ENCODE data around the gene SNAP91. TPM values are rescaled to one million over a fixed set of nuclear protein-coding genes. Genes with fewer than 3 reads are reported as not detected.
A peak's percentile ranks its signal among the peaks of the same experiment; 100 is the strongest.
"Not testable (repeated sequence)": the region's sequence is repeated elsewhere in the genome, so short reads cannot be mapped to it uniquely, and the experiment has no call there.

Gene SNAP91
- total RNA-seq, 1 donor from 2014 or later = 0.72 TPM

DNA sequence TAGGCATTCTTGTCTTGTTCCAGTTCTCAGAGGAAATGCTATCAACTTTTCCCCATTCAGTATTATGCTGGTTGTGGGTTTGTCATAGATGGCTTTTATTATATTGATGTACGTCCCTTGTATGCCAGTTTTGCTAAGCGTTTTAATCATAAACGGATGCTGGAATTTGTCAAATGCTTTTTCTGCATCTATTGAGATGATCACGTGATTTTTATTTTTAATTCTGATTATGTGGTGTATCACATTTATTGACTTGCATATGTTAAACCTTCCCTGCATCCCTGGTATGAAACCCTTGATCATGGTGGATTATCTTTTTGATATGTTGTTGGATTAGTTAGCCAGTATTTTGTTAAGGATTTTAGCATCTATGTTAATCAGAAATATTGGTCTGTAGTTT lies 79.0 kb downstream of the SNAP91 start:
- DNase-seq (ENCODE audit: low spot score) = not testable (repeated sequence)

DNA sequence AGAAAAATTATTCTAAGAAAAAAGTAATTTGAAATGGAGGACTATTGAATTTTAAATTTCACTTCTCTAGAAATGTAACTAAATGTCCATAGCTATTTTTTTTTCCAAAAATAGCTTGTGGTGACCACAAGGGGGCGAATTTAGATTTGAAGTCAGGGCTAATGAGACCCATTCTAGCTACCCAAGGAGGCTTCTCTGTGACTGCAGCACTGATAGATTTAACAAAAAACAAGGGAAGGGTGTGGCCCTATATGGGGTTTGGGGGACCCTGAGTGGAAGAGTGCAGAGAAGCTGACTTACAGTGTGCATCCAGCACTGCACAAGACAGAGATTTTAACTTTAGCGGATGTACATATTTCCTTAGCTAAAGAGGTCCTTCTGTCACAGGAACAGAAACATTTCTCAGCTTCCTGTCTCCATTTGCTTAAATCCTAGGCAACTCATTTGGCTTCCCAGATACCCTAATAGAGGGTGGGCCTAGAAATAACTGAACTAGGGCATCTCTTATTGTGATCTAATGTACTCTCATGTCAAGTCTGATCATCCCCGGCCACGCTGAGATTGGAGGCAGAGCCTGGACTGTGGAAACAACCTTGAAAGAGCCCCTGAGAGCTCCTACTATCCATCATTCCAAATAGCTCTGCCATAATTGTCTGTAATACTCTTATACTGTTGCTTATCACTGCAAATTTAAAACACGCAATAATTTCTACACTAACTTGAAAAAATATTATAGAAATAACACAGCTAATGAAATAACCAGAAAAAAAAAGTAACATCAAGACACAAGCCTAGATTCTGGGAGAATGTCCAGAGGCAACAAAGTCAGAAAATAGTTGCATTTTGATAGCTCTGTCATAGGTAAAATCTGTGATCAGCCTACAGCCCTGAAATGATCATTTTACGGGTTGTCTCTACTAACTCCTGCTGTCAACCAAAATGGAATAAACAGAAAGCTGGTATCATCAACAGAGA lies 93.6 kb downstream of the SNAP91 start:
- DNase-seq (ENCODE audit: low spot score) = peak; percentile 23

DNA sequence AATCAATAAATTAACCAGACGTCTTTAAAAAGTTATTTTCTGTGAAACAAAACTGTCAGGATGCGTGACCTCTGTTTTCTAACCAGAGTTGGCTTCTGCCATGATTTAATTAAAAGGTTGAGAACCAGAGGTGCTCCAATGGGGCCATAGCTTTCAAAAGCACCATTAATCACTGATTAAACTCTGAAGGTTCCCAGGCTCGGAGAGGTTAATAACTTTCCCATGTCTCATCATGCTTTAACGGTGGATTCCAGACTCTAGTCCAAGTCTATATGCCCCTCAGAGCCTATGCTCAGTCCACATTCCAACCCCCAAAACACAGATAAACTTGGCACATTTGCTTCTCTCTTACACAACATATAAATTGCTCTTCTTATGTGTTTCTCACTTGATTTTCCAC lies 95.5 kb downstream of the SNAP91 start:
- DNase-seq (ENCODE audit: low spot score) = no peak

DNA sequence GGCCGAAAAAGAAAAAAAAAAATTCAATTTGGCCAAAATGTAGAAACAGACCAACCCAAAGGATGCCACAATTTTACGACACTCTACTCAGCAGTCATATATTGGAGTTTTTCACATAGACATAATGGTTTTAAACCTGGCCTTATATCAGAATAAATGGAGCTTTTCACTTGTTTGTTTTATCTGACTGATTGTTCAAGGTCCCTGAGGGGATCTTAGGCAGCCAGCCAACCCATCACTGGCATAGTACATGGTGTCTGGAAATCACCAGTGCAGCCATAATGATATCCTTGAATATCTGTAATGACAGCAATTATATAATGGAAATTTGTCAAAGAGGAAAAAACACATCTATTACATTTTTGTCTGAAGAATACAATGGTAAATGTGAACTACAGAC lies 99.7 kb downstream of the SNAP91 start:
- DNase-seq (ENCODE audit: low spot score) = no peak

DNA sequence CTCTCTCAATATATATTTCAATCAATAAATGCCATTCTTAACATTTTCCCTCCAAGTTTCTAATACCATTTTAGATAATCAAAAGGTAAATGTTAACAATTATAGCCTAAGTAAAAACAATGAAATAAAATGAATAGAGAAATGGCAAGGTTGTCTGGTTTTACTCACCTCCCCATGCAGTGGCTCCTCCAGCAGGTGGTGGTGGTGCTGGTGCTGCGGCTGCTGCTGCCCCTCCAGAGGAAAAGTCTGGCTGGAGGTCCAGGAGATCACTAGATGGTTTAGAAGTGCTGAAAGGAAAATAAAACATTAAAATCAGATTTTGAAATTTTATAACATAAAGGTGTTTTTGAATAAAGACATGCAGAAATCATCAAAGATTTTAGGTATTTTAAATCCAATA lies 103.4 kb downstream of the SNAP91 start:
- no peak for DNase-seq (ENCODE audit: low spot score)

DNA sequence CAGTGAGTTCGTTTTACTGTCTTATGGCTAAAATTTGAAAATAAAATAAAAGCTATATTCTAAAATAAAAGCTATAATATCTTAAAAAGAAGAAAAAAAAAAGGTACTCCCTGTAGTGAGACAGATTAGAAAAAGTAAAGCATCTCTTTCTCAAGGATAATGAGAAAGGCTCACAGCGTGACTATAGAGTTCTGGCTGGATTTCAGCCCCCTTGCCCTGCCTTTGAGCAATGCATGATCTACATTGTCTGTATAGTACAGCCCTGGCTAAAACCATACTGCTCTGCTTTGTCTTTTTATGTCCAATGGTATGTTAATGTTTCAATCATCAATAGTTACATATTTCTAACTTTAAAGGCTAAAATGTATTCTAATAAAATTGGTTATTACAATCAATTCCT lies 105.3 kb downstream of the SNAP91 start:
- no peak for DNase-seq (ENCODE audit: low spot score)

DNA sequence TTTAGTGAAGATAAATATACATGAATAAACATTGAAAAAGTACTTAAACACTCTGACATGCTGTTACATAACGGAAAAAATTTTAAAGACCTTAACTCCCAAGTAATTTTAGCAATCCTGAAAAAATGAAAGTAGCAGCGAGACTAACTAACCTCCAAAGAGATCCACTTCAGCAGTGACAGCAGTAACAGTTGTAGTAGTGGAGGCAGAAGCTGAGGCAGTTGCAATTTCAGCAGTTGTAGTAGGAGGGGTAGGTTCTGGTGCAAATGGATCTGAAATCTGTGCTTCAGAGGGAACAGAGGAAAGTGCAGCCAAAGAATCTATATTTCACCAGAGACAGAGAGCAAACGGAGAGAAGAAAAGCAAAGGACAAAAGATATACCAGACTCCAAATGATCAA lies 107.8 kb downstream of the SNAP91 start:
- DNase-seq (ENCODE audit: low spot score) = no peak

DNA sequence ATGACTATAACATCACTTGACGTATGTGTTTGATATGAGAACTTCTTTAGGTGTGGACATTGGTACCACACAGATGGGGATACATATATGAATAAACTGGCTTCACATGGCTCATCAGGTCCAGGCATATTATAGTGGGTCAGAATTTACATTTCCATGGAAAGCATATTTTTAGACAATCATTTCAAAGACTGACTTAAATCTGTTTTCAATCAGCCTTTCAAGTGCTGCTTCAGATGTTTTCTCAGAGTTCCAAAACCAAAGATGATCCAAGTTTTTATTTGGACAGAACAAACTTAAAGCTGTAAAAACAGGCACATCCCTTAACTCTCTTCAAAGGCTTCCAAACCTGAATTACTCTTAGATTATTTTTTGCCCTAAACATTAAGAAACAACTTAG lies 108.4 kb downstream of the SNAP91 start:
- peak; percentile 4 for DNase-seq (ENCODE audit: low spot score)

DNA sequence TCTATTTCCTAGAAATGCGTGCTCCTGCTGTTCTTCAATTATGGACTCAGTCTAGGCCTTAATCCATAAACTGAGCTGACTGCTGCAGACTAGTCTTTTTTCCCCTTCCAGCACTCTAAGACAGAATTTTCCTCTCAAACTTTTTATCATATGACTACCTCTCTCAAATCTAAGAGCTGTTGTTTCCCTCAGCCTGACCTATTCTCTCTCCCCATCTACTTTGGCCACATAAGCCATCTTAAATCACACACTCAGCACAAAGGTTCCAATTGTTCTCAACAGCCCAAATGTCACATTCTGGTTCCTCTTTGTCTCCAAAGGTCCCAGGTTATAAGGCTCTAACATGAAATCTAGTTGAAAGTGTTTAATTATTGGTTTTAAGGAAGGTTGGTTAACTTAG lies 111.4 kb downstream of the SNAP91 start:
- DNase-seq (ENCODE audit: low spot score) = no peak

DNA sequence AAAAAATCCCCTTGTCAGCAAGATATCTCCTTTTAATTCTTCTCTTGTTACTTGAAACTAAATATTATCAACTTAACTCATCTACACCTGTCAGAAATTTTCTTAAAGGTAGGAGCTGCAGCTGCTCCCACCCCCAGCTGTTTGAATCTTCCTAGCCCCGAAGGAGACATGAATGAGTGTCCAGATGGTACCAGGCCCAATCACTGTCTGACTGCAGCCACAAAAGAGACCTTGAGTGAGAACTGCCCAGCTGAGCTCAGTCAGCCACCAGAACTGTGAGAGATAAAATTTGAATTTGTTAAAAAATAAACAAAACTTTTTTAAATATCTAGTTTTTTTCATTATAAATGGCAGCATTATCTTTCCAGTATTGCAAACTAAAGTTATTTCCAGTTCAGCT lies 111.8 kb downstream of the SNAP91 start:
- no peak for DNase-seq (ENCODE audit: low spot score)

DNA sequence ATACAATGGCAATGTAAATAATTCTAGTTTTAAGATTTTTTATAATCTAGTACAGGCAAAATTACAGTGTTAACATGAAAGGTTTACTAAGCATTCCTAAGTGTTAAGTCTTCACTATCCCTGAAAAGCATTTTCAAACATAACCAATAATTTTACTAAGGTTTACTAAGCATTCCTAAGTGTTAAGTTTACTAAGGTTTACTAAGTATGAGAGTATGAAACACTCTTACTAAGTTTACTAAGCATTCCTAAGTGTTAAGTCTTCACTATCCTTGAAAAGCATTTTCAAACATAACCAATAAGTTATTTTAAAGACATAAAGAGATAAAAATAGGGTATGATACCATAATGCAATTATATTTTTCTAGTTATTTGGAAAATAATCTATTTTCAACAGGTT lies 114.0 kb downstream of the SNAP91 start:
- DNase-seq (ENCODE audit: low spot score) = no peak

DNA sequence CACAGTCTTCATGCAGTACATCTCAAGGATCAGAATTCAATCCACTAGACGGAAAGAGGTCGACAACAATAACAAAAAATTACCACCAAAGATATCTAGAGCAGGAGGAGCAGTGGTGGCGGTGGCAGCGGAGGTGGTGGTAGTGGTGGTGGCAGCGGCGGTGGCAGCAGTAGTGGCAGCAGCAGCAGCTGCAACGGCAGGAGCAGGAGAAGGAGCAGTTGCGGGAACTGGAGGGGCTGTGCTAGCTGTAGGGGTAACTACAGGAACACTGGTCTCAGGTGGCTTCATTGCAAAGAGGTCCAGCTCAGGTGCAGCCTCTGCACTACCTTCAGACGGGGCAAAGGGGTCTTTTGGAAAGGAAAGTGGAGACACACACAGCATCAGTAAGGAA lies 115.5 kb downstream of the SNAP91 start:
- DNase-seq (ENCODE audit: low spot score) = no peak

DNA sequence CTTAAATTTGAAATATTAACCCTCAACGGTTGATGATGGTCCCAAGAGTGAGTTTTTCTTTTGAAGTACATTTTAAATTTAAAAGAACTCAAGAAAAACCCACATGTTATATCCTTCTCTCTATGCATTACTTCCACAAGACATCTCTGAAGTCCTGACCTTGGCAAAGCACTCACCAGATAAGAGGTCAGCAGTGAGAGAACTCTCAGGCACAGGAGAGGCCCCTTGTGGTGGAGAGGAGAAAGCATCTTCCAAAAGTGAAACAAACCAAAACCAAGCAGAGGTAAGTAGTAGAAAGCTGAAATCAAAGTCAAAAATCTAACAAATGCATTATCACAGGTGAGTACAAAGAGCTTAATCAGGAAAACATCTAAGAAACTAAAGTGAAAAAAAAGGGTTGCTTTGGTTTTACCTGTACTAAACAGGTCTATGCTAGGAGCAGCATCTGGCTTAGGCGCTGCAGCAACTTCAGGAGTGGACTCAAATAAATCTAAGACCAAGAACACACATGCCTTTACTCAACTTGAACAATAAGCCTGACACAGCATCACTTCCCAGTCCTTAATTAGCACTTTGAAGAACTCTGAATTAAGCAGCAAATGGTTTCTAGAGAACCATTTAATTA lies 116.0 kb downstream of the SNAP91 start:
- no peak for DNase-seq (ENCODE audit: low spot score)

DNA sequence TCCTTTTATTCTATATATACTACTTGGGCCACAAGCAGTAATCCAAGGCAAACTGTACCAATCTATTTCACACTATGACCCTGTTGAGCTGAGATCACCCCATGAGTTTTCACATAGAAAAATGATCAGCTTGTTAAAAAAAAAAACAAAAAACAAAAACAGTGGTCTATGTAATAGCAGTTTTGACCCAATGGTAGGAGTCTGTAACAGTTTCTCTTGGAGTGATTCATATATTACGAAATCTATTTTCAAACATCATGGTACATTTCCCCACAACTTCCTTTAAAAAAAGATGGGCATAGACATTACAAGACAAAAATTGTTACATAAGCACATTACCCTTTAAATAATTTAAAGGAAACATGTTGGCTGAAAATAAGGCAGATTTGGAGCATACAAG lies 118.5 kb downstream of the SNAP91 start:
- no peak for DNase-seq (ENCODE audit: low spot score)

DNA sequence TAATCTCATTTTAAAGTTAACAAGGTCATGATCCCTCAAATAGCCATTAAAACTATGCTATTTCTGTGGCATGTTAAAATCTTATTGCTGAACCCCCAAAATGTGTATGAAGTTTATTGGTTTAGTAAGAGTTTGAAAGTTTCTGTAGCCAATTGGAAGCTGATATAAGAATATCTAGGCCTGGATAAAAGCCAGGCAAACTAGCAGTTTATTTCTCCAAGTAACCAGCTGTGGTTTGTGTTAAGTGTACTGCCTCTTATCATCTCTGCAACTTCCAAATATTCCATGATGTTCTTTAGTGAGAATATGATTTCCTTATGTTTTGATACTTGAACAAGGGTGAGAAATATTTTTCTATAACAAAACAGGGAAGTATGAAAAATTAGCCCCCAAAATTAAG lies 119.8 kb downstream of the SNAP91 start:
- DNase-seq (ENCODE audit: low spot score) = no peak

DNA sequence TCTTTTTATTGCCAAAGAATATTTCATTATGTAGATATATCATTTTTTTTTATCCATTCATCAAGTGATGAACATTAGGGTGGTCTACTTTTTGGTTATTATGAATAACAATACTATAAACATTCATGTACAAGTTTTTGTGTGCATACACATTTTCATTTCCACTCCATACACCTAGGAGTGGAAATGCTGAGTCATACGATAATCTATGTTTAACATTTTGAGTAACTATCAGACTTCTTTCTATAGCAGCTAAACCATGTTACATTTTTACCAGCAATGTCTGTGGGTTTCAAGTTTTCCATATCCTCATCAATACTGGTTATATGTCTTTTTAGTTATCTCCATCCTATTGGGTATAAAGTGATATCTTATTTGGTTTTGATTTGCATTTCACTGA lies 130.8 kb downstream of the SNAP91 start:
- DNase-seq (ENCODE audit: low spot score) = no peak

DNA sequence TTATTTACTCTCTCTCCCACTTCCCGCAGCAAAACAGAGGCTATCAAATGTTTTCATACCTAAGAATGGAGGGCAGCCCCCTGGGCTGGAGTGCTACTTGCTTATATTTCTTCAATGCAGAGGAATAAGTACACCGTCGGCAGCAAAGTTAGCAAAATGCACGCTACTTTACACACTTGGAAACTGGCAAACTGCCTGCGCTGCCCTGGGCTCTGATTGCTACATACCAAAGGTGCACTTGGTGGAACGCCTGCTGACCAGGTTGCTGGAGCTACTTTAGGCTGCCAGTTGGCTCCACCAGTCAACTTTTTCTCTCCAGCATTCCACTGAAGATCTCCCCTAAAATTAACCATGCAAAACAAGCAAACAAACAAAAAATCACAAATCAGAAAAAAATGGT lies 134.1 kb downstream of the SNAP91 start:
- DNase-seq (ENCODE audit: low spot score) = no peak

DNA sequence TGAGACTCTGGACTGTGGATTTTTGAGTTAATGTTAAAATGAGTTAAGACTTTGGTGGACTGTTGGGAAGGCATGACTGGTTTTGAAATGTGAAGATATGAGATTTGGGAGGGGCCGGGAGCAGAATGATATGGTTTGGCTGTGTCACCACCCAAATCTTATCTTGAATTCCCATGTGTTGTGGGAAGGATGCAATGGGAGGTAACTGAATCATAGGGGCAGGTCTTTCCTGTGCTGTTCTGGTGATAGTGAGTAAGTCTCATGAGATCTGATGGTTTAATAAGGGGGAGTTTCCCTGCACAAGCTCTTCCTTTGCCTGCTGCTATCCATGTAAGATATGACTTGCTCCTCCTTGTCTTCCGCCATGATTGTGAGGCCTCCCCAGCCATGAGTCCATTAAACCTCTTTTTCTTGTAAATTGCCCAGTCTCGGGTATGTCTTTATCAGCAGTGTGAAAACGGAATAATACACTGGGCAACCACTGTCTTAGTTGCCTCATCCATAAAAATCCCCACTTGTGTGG lies 137.2 kb downstream of the SNAP91 start:
- not testable (repeated sequence) for DNase-seq (ENCODE audit: low spot score)

DNA sequence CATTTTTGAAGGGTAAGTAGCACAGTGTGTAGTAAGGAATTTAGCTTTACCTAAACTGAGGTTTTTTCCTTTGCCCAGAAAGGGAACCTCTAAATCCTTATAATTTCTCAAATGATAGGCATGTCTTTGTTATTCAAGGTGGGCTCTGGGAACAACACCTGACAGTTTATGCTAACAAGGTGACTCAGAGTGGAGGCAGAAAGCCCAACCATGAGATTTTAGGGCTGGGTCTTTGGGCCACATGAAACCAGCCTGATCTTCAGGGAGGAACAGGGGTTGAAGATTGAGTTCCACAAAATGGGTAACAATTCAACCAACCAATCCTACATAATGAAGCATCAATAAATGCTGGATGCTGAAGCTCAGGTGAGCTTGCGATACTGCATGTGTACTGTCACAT lies 149.9 kb downstream of the SNAP91 start:
- no peak for DNase-seq (ENCODE audit: low spot score)

DNA sequence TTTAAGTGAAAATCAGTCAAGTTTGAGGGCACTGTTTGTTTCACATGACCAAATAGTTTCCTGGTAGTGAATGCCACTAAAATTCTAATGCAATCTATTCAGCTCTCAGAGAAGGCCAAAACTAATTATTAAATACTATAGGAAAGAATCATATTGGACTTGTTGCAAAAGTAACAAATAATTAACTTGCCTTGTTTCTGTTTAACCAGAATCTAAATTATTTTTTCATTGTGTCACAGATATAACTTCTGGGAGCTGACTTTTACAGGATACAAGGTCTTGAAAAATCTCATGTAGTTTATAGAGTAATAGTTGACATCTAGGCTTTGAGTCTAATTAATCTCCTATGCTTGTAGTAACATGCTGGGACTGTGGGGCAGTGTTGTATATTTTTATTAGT lies 152.0 kb downstream of the SNAP91 start:
- DNase-seq (ENCODE audit: low spot score) = no peak

DNA sequence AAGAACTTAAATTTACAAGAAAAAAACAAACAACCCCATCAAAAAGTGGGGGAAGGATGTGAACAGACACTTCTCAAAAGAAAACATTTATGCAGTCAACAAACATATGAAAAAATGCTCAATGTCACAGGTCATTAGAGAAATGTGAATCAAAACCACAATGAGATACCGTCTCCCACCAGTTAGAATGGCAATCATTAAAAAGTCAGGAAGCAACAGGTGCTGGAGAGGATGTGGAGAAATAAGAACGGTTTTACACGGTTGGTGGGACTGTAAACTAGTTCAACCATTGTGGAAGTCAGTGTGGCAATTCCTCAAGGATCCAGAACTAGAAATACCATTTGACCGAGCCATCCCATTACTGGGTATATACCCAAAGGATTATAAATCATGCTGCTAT lies 157.2 kb downstream of the SNAP91 start:
- DNase-seq (ENCODE audit: low spot score) = not testable (repeated sequence)

DNA sequence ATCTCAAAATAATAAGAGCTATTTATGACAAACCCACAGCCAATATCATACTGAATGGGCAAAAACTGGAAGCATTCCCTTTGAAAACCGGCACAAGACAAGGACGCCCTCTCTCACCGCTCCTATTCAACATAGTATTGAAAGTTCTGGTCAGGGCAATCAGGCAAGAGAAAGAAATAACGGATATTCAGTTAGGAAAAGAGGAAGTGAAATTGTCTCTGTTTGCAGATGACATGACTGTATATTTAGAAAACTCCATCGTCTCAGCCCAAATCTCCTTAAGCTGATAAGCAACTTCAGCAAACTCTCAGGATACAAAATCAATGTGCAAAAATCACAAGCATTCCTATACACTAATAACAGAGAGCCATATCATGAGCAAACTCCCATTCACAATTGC lies 158.4 kb downstream of the SNAP91 start:
- not testable (repeated sequence) for DNase-seq (ENCODE audit: low spot score)

DNA sequence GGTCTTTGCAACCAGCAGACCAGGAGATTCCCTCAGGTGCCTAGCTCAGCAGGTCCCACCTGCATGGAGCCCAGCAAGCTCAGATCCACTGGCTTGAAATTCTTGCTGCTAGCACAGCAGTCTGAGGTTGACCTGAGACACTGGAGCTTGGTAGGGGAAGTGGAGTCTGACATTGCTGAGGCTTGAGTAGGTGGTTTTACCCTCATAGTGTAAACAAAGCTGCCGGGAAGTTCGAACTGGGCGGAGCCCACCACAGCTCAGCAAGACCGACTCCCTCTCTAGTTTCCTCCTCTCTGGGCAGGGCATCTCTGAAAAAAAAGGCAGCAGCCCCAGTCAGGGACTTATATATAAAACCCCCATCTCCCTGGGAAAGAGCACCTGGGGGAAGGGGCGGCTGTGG lies 162.3 kb downstream of the SNAP91 start:
- no peak for DNase-seq (ENCODE audit: low spot score)
